Measurements from ENCODE around the gene CYP4F8. TPM values are rescaled to one million over a fixed set of nuclear protein-coding genes. Genes with fewer than 3 reads are reported as not detected.
"Not testable (repeated sequence)": the region's sequence is repeated elsewhere in the genome, so short reads cannot be mapped to it uniquely, and the experiment has no call there.

CYP4F8 gene
- total RNA-seq, 1 donor from 2014 or later, result 2.1 TPM

- TF ChIP-seq CTCF (IDR thresholded peaks at IDR 0.05), result no peak
- no peak overlapping the region for H3K27ac ChIP-seq
- H3K4me3 ChIP-seq, result no peak overlapping the region
- no peaks in the 10 kb centered on the region for H3K4me1 ChIP-seq
- DNase-seq, result no peak
- no peaks in the 10 kb centered on the region for H3K36me3 ChIP-seq
- H3K9me3 ChIP-seq, result no peaks in the 10 kb centered on the region
- ATAC-seq, result no peak
- H3K27me3 ChIP-seq, result peaks cover 4% of the 10 kb centered on the region
- intact Hi-C loops (cut with DNase I), result no loop called here
Observed at GRCh38 chr19:15589760-15590451, 25.1 kb upstream of the CYP4F8 start.

- DNase-seq (no peak), ATAC-seq (no peak)
- intact Hi-C loops (cut with DNase I), result no loop called here
- Histone ChIP-seq H3K27ac (no peak overlapping the region), H3K4me3 (no peak overlapping the region), H3K27me3 (peaks cover 9% of the 10 kb centered on the region), H3K36me3 (no peaks in the 10 kb centered on the region), H3K4me1 (no peaks in the 10 kb centered on the region), H3K9me3 (no peaks in the 10 kb centered on the region)
- TF ChIP-seq CTCF (IDR thresholded peaks at IDR 0.05), result no peak
Observed at GRCh38 chr19:15591796-15592195, 23.2 kb upstream of the CYP4F8 start.

GRCh38 chr19:15592506-15592905 lies 22.5 kb upstream of the CYP4F8 start:
- intact Hi-C loops (cut with DNase I); ATAC-seq; H3K9me3 ChIP-seq; H3K36me3 ChIP-seq; DNase-seq; H3K4me1 ChIP-seq; H3K4me3 ChIP-seq; H3K27ac ChIP-seq; H3K27me3 ChIP-seq: not testable (repeated sequence)

- ATAC-seq; H3K27ac ChIP-seq; H3K4me1 ChIP-seq; intact Hi-C loops (cut with DNase I); DNase-seq; H3K9me3 ChIP-seq; H3K4me3 ChIP-seq; H3K36me3 ChIP-seq; H3K27me3 ChIP-seq: not testable (repeated sequence)
Observed at GRCh38 chr19:15593766-15594165, 21.3 kb upstream of the CYP4F8 start.

- TF ChIP-seq CTCF (IDR thresholded peaks at IDR 0.05), result no peak
- peaks cover 9% of the 10 kb centered on the region for H3K27me3 ChIP-seq
- no peak overlapping the region for H3K27ac ChIP-seq
- DNase-seq (no peak), ATAC-seq (no peak)
- H3K4me3 ChIP-seq, result no peak overlapping the region
- intact Hi-C loops (cut with DNase I), result no loop called here
- H3K9me3 ChIP-seq, result no peaks in the 10 kb centered on the region
- no peaks in the 10 kb centered on the region for H3K4me1 ChIP-seq
- no peaks in the 10 kb centered on the region for H3K36me3 ChIP-seq
Observed at GRCh38 chr19:15595069-15595468, 19.9 kb upstream of the CYP4F8 start.

GRCh38 chr19:15607978-15608925 lies 6.8 kb upstream of the CYP4F8 start:
- H3K4me1 ChIP-seq; H3K27ac ChIP-seq; H3K9me3 ChIP-seq; intact Hi-C loops (cut with DNase I); H3K36me3 ChIP-seq; H3K4me3 ChIP-seq; DNase-seq; H3K27me3 ChIP-seq; ATAC-seq: not testable (repeated sequence)

GRCh38 chr19:15609261-15609660 lies 5.8 kb upstream of the CYP4F8 start:
- intact Hi-C loops (cut with DNase I), result no loop called here
- H3K9me3 ChIP-seq, result no peaks in the 10 kb centered on the region
- no peak for TF ChIP-seq CTCF (IDR thresholded peaks at IDR 0.05)
- ATAC-seq (no peak), DNase-seq (no peak)
- H3K36me3 ChIP-seq, result no peaks in the 10 kb centered on the region
- peaks cover 6% of the 10 kb centered on the region for H3K27me3 ChIP-seq
- no peak overlapping the region for H3K27ac ChIP-seq
- no peak overlapping the region for H3K4me3 ChIP-seq
- no peaks in the 10 kb centered on the region for H3K4me1 ChIP-seq

Measured in upper lobe of right lung (tissue), 1 donor.